ENCODE results near the gene CACNA2D3.

Gene CACNA2D3

DNA sequence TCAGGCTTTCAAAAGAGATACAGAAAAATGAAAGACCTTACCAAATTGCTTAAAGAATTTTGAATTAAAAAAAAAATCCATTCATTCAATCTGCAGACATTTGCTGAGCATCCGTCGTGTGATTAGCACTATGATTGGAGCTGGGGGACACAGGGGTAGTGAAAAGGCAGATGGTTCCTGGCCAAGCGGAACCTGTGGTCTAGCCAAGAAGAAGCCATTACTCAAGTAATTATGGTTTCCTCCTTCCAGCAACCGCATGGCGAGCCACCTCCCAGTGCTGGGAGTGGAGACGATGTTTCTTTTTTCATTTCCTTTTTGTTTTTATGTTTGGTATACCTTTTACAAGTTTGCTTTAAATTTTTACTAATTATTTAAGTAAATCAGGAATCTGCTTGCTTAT lies 140.2 kb downstream of the CACNA2D3 start:
- Histone ChIP-seq H3K27me3 (ENCODE audit: insufficient read depth, low read depth, severe bottlenecking) (no peaks in the 10 kb centered on the region), H3K4me3 (ENCODE audit: low read depth, low read length) (no peak overlapping the region), H3K9me3 (ENCODE audit: severe bottlenecking) (no peaks in the 10 kb centered on the region), H3K36me3 (no peaks in the 10 kb centered on the region), H3K27ac (no peak overlapping the region)
- TF ChIP-seq CTCF (IDR thresholded peaks at IDR 0.05; ENCODE audit: low read depth, low read length), result no peak
- DNase-seq, result no peak

GRCh38 chr3:54262946-54263345 lies 140.6 kb downstream of the CACNA2D3 start:
- no peak for DNase-seq
- no peak overlapping the region for H3K4me3 ChIP-seq (ENCODE audit: low read depth, low read length)
- TF ChIP-seq CTCF (IDR thresholded peaks at IDR 0.05; ENCODE audit: low read depth, low read length), result no peak
- H3K27me3 ChIP-seq (ENCODE audit: insufficient read depth, low read depth, severe bottlenecking), result no peaks in the 10 kb centered on the region
- no peak overlapping the region for H3K27ac ChIP-seq
- no peaks in the 10 kb centered on the region for H3K36me3 ChIP-seq
- H3K9me3 ChIP-seq (ENCODE audit: severe bottlenecking), result no peaks in the 10 kb centered on the region

DNA sequence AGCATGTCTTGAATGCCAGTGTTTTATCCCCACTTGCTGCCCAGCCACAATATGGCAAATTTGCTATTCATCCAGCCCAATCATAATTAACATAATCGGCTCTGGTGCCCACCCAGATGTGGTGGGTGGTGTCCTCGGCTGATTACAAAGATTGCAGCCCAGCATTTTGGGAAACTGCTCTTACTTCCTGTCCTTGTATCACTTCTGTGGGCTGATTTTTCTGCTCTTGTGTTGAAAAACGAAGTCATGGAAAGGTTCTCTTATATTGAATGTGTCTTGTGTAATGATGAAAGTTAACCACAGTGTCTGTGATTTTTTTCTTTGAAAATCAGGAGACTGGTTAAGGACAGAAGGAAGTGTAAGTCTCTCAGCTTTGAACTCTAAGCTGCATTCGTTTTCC lies 141.7 kb downstream of the CACNA2D3 start:
- H3K27me3 ChIP-seq (ENCODE audit: insufficient read depth, low read depth, severe bottlenecking), result no peaks in the 10 kb centered on the region
- H3K4me3 ChIP-seq (ENCODE audit: low read depth, low read length), result no peak overlapping the region
- H3K9me3 ChIP-seq (ENCODE audit: severe bottlenecking), result no peaks in the 10 kb centered on the region
- no peak overlapping the region for H3K27ac ChIP-seq
- no peak for DNase-seq
- TF ChIP-seq CTCF (IDR thresholded peaks at IDR 0.05; ENCODE audit: low read depth, low read length), result no peak
- no peaks in the 10 kb centered on the region for H3K36me3 ChIP-seq

DNA sequence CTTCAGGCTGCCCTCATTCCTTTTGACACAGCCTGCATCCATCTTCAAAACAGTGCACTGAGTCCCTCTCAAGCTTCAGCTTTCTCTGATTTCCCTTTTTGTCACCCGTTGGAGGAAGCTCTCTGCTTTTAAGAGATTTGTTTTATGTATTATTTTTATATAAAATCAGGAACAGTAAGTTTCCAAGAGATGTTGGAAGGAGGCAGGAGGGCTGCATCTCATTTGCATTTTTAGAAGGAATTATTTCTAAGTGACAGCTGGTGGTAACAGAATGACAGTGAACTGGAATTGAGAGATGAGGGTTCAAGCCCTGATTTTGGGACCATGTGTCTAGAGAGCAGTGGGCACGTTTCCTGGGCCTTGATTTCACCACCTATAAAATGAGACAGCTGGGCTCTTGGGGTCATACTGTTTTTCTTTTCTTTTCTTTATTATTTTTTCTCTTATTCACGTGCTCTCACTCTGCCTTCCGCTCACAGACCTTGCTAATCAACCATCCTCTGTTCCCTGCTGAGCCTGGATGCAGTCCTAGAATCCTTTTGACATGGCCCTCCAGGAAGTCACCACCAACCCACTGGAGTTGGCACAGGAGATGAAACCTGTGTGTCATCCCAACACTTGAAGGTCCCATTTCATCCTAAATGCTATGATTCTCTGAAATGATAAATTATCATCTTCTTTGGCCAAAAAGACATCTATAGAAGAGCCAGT lies 148.6 kb downstream of the CACNA2D3 start:
- H3K36me3 ChIP-seq, result no peaks in the 10 kb centered on the region

GRCh38 chr3:54273791-54274190 lies 151.4 kb downstream of the CACNA2D3 start:
- no peak for TF ChIP-seq CTCF (IDR thresholded peaks at IDR 0.05; ENCODE audit: low read depth, low read length)
- H3K36me3 ChIP-seq, result no peaks in the 10 kb centered on the region
- no peak overlapping the region for H3K27ac ChIP-seq
- no peaks in the 10 kb centered on the region for H3K27me3 ChIP-seq (ENCODE audit: insufficient read depth, low read depth, severe bottlenecking)
- DNase-seq, result peak; percentile 27
- no peaks in the 10 kb centered on the region for H3K9me3 ChIP-seq (ENCODE audit: severe bottlenecking)
- no peak overlapping the region for H3K4me3 ChIP-seq (ENCODE audit: low read depth, low read length)

More for the DNA sequence above, 148.6 kb downstream of the CACNA2D3 start:
- Histone ChIP-seq H3K27ac (no peak overlapping the region), H3K9me3 (ENCODE audit: severe bottlenecking) (no peaks in the 10 kb centered on the region), H3K27me3 (ENCODE audit: insufficient read depth, low read depth, severe bottlenecking) (no peaks in the 10 kb centered on the region), H3K4me3 (ENCODE audit: low read depth, low read length) (no peak overlapping the region)
- TF ChIP-seq CTCF (IDR thresholded peaks at IDR 0.05; ENCODE audit: low read depth, low read length), result no peak
- DNase-seq, result no peak

- H3K27ac ChIP-seq, result no peak overlapping the region; the same call in 1 of the 2 replicates
- H3K9me3 ChIP-seq (ENCODE audit: severe bottlenecking), result no peaks in the 10 kb centered on the region
- no peaks in the 10 kb centered on the region for H3K27me3 ChIP-seq (ENCODE audit: insufficient read depth, low read depth, severe bottlenecking)
- DNase-seq, result peak; percentile 16
- H3K4me3 ChIP-seq (ENCODE audit: low read depth, low read length), result no peak overlapping the region
- no peaks in the 10 kb centered on the region for H3K36me3 ChIP-seq
- no peak for TF ChIP-seq CTCF (IDR thresholded peaks at IDR 0.05; ENCODE audit: low read depth, low read length)
Observed at GRCh38 chr3:54274607-54275006, 152.3 kb downstream of the CACNA2D3 start.

All from WERI-Rb-1 (cell line).